Tibial nerve (tissue), 4 donors: ENCODE measurements around the gene NCMAP. TPM values are rescaled to one million over a fixed set of nuclear protein-coding genes. Genes with fewer than 3 reads are reported as not detected.

Experiments
- DNase-seq, 2 donors: peaks; one replicate each; pipeline ENCODE4 v3.0.0-alpha.2; 2019; ENCODE audit warnings: low spot score in 2 of 2
- H3K27ac ChIP-seq, 4 donors: fragments of 200-600 bp; sonication (generic) in 3 of 4; one replicate each; pipeline ENCODE4 v1.5.1; 2017 to 2019; ENCODE audit warnings: mild to moderate bottlenecking in 1 of 4
- H3K27me3 ChIP-seq, 2 donors: fragments of 200-600 bp; sonication (generic) in 1 of 2; one replicate each; pipeline versions ENCODE4 v1.5.1 to v1.6.0; 2017 to 2019
- H3K36me3 ChIP-seq, 3 donors: fragments of 200-600 bp; sonication (generic); one replicate each; pipeline ENCODE4 v1.5.1; 2018 to 2019
- H3K4me1 ChIP-seq, 4 donors: fragments of 200-600 bp; sonication (generic) in 3 of 4; one replicate each; pipeline ENCODE4 v1.5.1; 2017 to 2019
- H3K4me3 ChIP-seq, 4 donors: fragments of 200-600 bp; sonication (generic) in 3 of 4; one replicate each; pipeline ENCODE4 v1.5.1; 2017 to 2019; ENCODE audit warnings: mild to moderate bottlenecking in 1 of 4, moderate library complexity in 1 of 4
- H3K9me3 ChIP-seq, 4 donors: fragments of 200-600 bp; sonication (generic) in 3 of 4; one replicate each; pipeline ENCODE4 v1.5.1; 2017 to 2019
- EP300 ChIP-seq, 2 donors: sonication (generic); formaldehyde crosslinking; IDR thresholded peaks; one replicate each; pipeline ENCODE4 v1.6.1; 2017; ENCODE audit warnings: antibody characterized with exemption in 2 of 2, mild to moderate bottlenecking in 1 of 2
- POLR2A ChIP-seq, 2 donors: fragments of 450-650 bp; IDR thresholded peaks; one replicate each; pipeline ENCODE4 v1.6.1; 2017; ENCODE audit warnings: antibody characterized with exemption in 2 of 2, mild to moderate bottlenecking in 2 of 2, moderate library complexity in 2 of 2
- WGBS, 2 donors: methylation state at CpG; one replicate each; pipeline ENCODE4 v1.1.5; 2018; 5-methylcytosine and 5-hydroxymethylcytosine counted together
- total RNA-seq, 4 donors: library from RNA; depleted of rRNA; stranded (reverse); fragments of >200 nt; gene quantifications; one replicate each; pipeline ENCODE4 v1.1.0, GENCODE V29; 2016
- TF ChIP-seq, protein P1 (sequence below), 5 experiments: fragments of 200-600 bp in 3 of 5; fragments of 450-650 bp in 2 of 5; sonication (generic) in 3 of 5; IDR thresholded peaks; one replicate each; pipeline ENCODE4 v1.5.1; 2016 to 2019; ENCODE audit warnings: antibody characterized with exemption in 5 of 5, mild to moderate bottlenecking in 3 of 5, moderate library complexity in 2 of 5

The NCMAP gene
- total RNA-seq, 4 donors from 2014 or later = 49.2 to 191 (median 141) TPM

DNA sequence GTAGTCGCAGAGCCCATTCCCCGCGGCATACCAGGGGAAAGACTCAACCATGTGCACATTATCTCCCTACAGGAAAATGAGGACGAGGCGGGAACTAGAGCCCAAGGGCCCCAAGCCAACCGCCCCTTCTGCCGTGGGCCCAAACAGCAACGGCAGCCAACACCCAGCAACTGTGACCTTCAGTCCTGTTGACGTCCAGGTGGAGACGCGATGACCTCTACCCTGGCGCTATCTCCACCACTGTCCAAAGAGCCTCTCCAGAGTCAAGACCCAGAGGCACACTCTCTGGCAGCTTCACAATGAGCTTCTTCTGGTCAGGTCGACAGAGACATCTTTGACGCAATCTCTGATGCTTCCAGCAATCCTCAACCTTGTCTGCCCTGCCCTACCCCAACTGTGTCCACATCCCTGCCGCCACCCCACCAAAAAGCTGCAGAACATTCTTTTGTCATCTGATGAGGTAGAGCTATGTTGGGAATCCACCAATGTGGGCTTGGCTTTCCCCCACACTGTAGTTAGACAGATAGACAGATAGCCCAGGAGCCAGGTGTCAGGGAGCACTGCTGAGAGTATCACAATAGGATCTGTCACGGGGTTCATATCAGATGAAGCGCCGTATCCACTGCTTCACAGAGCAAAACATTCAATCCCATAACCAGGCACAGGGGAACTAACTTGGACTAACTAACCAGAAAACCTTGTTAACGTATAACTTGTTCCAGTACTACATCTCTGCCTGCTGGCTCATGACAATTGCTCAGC, 49.8 kb downstream of the NCMAP start:
- Histone ChIP-seq H3K36me3 (no peaks in the 10 kb centered on the region), H3K27me3 (no peaks in the 10 kb centered on the region), H3K4me3 (no peak overlapping the region), H3K9me3 (no peaks in the 10 kb centered on the region), H3K4me1 (no peaks in the 10 kb centered on the region), H3K27ac (no peak overlapping the region)
- no peak for DNase-seq
- 86 to 92% methylated on average over 19 of the region's 19 CpGs for WGBS, 2 donors
- TF ChIP-seq EP300 (IDR thresholded peaks at IDR 0.05) (no peak), POLR2A (IDR thresholded peaks at IDR 0.05) (no peak)
- TF ChIP-seq, protein P1, sequence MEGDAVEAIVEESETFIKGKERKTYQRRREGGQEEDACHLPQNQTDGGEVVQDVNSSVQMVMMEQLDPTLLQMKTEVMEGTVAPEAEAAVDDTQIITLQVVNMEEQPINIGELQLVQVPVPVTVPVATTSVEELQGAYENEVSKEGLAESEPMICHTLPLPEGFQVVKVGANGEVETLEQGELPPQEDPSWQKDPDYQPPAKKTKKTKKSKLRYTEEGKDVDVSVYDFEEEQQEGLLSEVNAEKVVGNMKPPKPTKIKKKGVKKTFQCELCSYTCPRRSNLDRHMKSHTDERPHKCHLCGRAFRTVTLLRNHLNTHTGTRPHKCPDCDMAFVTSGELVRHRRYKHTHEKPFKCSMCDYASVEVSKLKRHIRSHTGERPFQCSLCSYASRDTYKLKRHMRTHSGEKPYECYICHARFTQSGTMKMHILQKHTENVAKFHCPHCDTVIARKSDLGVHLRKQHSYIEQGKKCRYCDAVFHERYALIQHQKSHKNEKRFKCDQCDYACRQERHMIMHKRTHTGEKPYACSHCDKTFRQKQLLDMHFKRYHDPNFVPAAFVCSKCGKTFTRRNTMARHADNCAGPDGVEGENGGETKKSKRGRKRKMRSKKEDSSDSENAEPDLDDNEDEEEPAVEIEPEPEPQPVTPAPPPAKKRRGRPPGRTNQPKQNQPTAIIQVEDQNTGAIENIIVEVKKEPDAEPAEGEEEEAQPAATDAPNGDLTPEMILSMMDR (IDR thresholded peaks at IDR 0.05) = no peak

DNA sequence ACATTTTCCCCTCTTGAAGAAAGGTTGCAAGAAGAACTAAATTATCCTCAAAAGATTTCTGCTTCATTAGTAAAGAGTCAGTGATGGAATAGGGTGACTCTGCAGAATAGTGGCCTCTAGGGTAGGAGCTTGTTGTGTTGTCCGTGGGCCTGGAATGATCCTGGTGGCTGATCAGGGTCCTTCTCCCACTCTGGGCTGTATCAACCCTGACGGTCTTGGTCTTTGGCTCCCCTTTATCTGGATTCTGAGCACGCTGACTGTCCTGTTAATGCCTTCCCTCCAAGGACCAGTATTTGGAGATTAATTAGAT, 50.4 kb downstream of the NCMAP start:
- DNase-seq = no peak
- H3K27me3 ChIP-seq = no peaks in the 10 kb centered on the region
- 74 to 96% methylated on average over 3 of the region's 3 CpGs for WGBS, 2 donors
- no peak overlapping the region for H3K27ac ChIP-seq
- H3K4me3 ChIP-seq = no peak overlapping the region
- H3K9me3 ChIP-seq = no peaks in the 10 kb centered on the region
- TF ChIP-seq, protein P1 (IDR thresholded peaks at IDR 0.05) = no peak
- TF ChIP-seq EP300 (IDR thresholded peaks at IDR 0.05) (no peak), POLR2A (IDR thresholded peaks at IDR 0.05) (no peak)
- no peaks in the 10 kb centered on the region for H3K36me3 ChIP-seq
- no peaks in the 10 kb centered on the region for H3K4me1 ChIP-seq

- no peak for DNase-seq
- no peaks in the 10 kb centered on the region for H3K36me3 ChIP-seq
- H3K4me3 ChIP-seq = no peak overlapping the region
- TF ChIP-seq POLR2A (IDR thresholded peaks at IDR 0.05) (no peak), EP300 (IDR thresholded peaks at IDR 0.05) (no peak)
- TF ChIP-seq, protein P1 (IDR thresholded peaks at IDR 0.05) = no peak
- 84 to 98% methylated on average over 2 of the region's 2 CpGs for WGBS, 2 donors
- no peak overlapping the region for H3K27ac ChIP-seq
- no peaks in the 10 kb centered on the region for H3K4me1 ChIP-seq
- H3K27me3 ChIP-seq = no peaks in the 10 kb centered on the region
- no peaks in the 10 kb centered on the region for H3K9me3 ChIP-seq
Measured at GRCh38 chr1:24606621-24607020, 50.7 kb downstream of the NCMAP start.

DNA sequence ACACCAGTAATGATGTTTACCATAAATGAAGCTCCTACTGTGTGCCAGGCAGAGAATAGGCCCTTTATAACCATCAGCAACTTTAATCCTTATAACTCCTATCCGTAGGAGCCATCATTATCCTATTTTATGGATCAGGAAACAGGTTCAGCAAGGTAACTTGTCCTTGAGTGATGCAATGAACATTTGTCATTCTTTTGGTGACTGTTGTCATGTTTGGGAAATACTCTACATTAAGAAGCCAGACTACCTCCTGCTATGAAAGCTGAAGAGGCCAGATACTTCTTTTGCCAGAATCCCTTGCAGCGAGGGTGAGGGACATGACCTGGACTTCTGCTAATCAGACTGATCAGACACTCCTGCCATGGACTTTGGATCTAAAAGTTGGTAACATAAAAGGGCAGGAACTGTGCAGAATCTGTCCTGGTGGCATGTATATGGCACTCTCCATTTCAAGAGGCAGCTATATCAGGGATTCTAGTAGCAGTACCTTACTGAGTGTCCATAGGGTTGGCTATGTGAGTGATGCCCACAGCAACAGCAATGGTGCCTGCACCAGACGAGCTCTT, 54.1 kb downstream of the NCMAP start:
- H3K4me1 ChIP-seq = no peaks in the 10 kb centered on the region
- no peak for TF ChIP-seq POLR2A (IDR thresholded peaks at IDR 0.05)
- no peak for TF ChIP-seq EP300 (IDR thresholded peaks at IDR 0.05)
- TF ChIP-seq, protein P1 (IDR thresholded peaks at IDR 0.05) = no peak
- DNase-seq = no peak
- H3K36me3 ChIP-seq = no peaks in the 10 kb centered on the region
- 76 to 94% methylated on average over 2 to 3 of the region's 3 CpGs for WGBS, 2 donors
- no peak overlapping the region for H3K4me3 ChIP-seq
- no peaks in the 10 kb centered on the region for H3K27me3 ChIP-seq
- H3K27ac ChIP-seq = no peak overlapping the region
- H3K9me3 ChIP-seq = no peaks in the 10 kb centered on the region

DNA sequence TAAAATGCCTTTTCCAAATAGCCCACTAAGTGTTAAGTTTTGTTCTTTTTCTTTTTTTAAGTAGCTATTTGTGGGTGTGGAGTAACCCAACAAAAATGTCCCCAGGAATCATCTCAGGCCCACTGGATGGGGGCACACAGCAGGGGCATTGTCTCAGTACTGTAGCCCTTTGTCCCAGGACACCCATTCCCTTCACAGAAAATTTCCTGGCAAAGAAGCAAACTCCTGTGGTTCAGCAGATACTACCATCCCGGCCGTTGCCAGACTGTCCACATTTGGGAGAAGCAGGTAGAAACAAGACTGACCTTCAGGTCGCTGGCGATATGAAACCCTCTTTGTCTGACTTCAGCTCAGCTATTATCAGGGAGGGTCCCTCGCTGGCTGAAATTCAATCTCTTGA, 63.5 kb downstream of the NCMAP start:
- H3K9me3 ChIP-seq = no peaks in the 10 kb centered on the region
- H3K27me3 ChIP-seq = no peaks in the 10 kb centered on the region
- H3K27ac ChIP-seq = peak overlapping the region in 3 of 4 donors; percentile 50 to 78 (median 57)
- WGBS, 2 donors = 32 to 37% methylated on average over 5 of the region's 5 CpGs
- no peak for DNase-seq
- no peaks in the 10 kb centered on the region for H3K36me3 ChIP-seq
- TF ChIP-seq POLR2A (IDR thresholded peaks at IDR 0.05) = no peak
- TF ChIP-seq, protein P1 (IDR thresholded peaks at IDR 0.05) = no peak
- TF ChIP-seq EP300 (IDR thresholded peaks at IDR 0.05) = peak in 1 of 2 donors; percentile 47
- no peak overlapping the region for H3K4me3 ChIP-seq
- H3K4me1 ChIP-seq = peaks cover 0 to 48% (median 0%) of the 10 kb centered on the region in 4 donors
